ENCODE results near the gene SBNO2. TPM values are rescaled to one million over a fixed set of nuclear protein-coding genes. Genes with fewer than 3 reads are reported as not detected.

The SBNO2 gene
- total and polyA plus RNA-seq, 4 donors, result 45.6 to 155 (median 95.9) TPM

DNA sequence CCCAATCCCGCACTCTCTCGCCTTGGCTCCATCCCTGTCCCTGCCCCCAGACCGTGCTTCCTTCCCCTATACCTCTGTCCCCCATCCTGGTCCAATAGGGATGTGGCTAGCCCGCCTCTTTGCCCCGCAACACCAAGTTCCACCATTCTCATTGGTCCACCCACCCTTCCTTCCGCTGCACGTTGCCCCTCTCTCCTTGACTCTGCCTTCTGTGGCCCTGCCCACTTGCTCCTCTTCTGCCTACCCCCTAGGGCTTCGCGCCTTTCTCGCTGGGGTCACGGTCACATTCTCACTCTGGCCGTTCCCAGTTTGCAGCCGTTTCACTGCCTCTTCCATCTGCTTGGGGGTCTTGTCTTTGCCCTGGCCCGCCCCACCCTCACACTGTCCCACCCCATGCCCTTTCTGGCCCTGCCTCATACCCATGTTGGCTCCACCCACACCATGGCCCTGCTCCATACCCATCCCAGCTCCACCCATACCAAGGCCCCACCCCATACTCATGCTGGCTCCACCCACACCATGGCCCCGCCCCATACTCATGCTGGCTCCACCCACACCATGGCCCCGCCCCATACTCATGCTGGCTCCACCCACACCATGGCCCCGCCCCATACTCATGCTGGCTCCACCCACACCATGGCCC lies 111.6 kb downstream of the SBNO2 start:
- Histone ChIP-seq H3K27me3 (ENCODE audit: control insufficient read depth in 3 of 3, insufficient read depth in 3 of 3, low read length in 2 of 3) (peaks cover 0 to 15% (median 9%) of the 10 kb centered on the region in 3 donors), H3K4me1 (ENCODE audit: control insufficient read depth in 5 of 5, insufficient read depth in 5 of 5, low read length in 5 of 5) (peaks cover 0 to 23% (median 0%) of the 10 kb centered on the region in 5 donors), H3K9ac (ENCODE audit: insufficient read depth in 1 of 2, low read length in 2 of 2) (no peak overlapping the region), H3K4me3 (no peak overlapping the region), H3K9me3 (ENCODE audit: control insufficient read depth in 4 of 4, insufficient read depth in 3 of 4, low read length in 3 of 4) (peaks cover 0 to 14% (median 6%) of the 10 kb centered on the region in 4 donors), H3K27ac (ENCODE audit: low read depth in 1 of 2, low read length in 1 of 2) (no peak overlapping the region), H3K36me3 (ENCODE audit: control insufficient read depth in 4 of 4, insufficient read depth in 4 of 4, low read length in 4 of 4) (no peaks in the 10 kb centered on the region)
- no peak for DNase-seq
- ATAC-seq (ENCODE audit: insufficient read depth, low FRiP score), result no peak
- TF ChIP-seq, protein P1, sequence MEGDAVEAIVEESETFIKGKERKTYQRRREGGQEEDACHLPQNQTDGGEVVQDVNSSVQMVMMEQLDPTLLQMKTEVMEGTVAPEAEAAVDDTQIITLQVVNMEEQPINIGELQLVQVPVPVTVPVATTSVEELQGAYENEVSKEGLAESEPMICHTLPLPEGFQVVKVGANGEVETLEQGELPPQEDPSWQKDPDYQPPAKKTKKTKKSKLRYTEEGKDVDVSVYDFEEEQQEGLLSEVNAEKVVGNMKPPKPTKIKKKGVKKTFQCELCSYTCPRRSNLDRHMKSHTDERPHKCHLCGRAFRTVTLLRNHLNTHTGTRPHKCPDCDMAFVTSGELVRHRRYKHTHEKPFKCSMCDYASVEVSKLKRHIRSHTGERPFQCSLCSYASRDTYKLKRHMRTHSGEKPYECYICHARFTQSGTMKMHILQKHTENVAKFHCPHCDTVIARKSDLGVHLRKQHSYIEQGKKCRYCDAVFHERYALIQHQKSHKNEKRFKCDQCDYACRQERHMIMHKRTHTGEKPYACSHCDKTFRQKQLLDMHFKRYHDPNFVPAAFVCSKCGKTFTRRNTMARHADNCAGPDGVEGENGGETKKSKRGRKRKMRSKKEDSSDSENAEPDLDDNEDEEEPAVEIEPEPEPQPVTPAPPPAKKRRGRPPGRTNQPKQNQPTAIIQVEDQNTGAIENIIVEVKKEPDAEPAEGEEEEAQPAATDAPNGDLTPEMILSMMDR (IDR thresholded peaks at IDR 0.05; ENCODE audit: control extremely low read depth, extremely low read depth), result no peak
- WGBS, 2 donors, result 86 to 93% methylated on average over 13 to 17 of the region's 17 CpGs

DNA sequence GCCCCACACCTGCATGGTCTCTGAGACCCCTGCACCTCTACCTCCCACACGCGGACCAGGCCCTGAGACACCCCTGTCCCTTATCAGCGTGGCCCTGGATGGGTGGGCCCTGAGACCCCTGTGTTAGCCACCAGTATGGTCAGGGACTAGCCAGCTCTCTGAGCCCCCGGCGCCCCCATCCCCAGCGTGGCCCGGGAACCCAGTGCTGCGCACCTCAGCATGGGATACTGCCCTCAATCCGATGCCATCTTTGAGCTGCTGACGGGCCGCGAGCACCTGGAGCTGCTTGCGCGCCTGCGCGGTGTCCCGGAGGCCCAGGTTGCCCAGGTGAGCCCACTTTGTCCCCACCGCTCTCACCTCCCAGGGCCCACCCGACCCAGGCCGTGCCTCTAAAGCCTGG lies 112.1 kb downstream of the SBNO2 start:
- no peak for ATAC-seq (ENCODE audit: insufficient read depth, low FRiP score)
- peaks cover 0 to 18% (median 8%) of the 10 kb centered on the region in 4 donors for H3K9me3 ChIP-seq (ENCODE audit: control insufficient read depth in 4 of 4, insufficient read depth in 3 of 4, low read length in 3 of 4)
- H3K4me3 ChIP-seq, result no peak overlapping the region
- H3K27me3 ChIP-seq (ENCODE audit: control insufficient read depth in 3 of 3, insufficient read depth in 3 of 3, low read length in 2 of 3), result peaks cover 0 to 12% (median 9%) of the 10 kb centered on the region in 3 donors
- no peak overlapping the region for H3K27ac ChIP-seq (ENCODE audit: low read depth in 1 of 2, low read length in 1 of 2)
- DNase-seq, result no peak
- no peak overlapping the region for H3K9ac ChIP-seq (ENCODE audit: insufficient read depth in 1 of 2, low read length in 2 of 2)
- peaks cover 0 to 23% (median 0%) of the 10 kb centered on the region in 5 donors for H3K4me1 ChIP-seq (ENCODE audit: control insufficient read depth in 5 of 5, insufficient read depth in 5 of 5, low read length in 5 of 5)
- no peaks in the 10 kb centered on the region for H3K36me3 ChIP-seq (ENCODE audit: control insufficient read depth in 4 of 4, insufficient read depth in 4 of 4, low read length in 4 of 4)
- TF ChIP-seq, protein P1 (IDR thresholded peaks at IDR 0.05; ENCODE audit: control extremely low read depth, extremely low read depth), result no peak
- WGBS, 2 donors, result 93 to 94% methylated on average over 16 to 20 of the region's 20 CpGs

DNA sequence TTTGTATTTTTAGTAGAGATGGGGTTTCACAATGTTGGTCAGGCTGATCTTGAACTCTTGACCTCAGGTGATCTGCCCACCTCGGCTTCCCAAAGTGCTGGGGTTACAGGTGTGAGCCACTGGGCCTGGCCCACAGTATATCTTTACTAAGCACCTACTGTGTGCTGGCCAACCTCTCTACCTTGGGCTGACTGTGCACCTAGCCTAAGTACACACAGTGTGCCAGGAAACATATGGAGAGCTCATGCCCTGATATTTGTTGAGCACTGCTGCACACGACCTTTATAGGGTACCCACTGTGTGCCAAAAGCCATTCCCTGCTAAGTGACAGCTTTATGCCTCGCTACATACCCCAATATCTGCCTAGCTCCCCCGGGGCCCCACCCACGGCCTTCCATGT lies 113.4 kb downstream of the SBNO2 start:
- Histone ChIP-seq H3K36me3 (ENCODE audit: control insufficient read depth in 4 of 4, insufficient read depth in 4 of 4, low read length in 4 of 4) (peaks cover 0 to 7% (median 0%) of the 10 kb centered on the region in 4 donors), H3K9ac (ENCODE audit: insufficient read depth in 1 of 2, low read length in 2 of 2) (no peak overlapping the region), H3K4me1 (ENCODE audit: control insufficient read depth in 5 of 5, insufficient read depth in 5 of 5, low read length in 5 of 5) (peaks cover 0 to 12% (median 0%) of the 10 kb centered on the region in 5 donors), H3K27ac (ENCODE audit: low read depth in 1 of 2, low read length in 1 of 2) (no peak overlapping the region), H3K27me3 (ENCODE audit: control insufficient read depth in 3 of 3, insufficient read depth in 3 of 3, low read length in 2 of 3) (peaks cover 0 to 6% (median 3%) of the 10 kb centered on the region in 3 donors), H3K4me3 (no peak overlapping the region), H3K9me3 (ENCODE audit: control insufficient read depth in 4 of 4, insufficient read depth in 3 of 4, low read length in 3 of 4) (peaks cover 0 to 30% (median 11%) of the 10 kb centered on the region in 4 donors)
- TF ChIP-seq, protein P1 (IDR thresholded peaks at IDR 0.05; ENCODE audit: control extremely low read depth, extremely low read depth), result no peak
- WGBS, 2 donors, result 86 to 97% methylated on average over 5 of the region's 5 CpGs
- no peak for DNase-seq
- no peak for ATAC-seq (ENCODE audit: insufficient read depth, low FRiP score)
